ENCODE measurements around the gene PSMD8. TPM values are rescaled to one million over a fixed set of nuclear protein-coding genes. Genes with fewer than 3 reads are reported as not detected.

The PSMD8 gene
- total RNA-seq, 2 experiments from 2014 or later = 239 to 249 TPM

DNA sequence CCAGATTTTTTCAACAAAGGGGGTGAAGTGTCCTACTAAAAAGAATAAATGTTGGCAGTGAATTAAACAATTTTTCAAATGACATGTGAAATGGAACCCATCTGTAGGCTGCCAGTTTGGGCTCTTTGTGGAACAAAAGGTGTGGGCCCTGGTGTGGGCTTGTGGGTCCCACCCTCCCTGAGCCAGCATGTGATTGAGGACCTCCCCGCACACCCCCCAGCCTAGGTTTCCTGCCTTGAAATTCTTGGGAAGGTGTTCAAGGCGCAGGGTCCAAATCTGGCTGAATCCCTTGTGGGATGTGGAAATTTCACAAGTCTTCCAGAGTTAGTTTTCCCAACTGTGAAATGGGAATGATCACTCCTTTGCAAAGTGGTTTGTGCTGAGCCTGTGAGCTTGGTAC lies 9.4 kb downstream of the PSMD8 start:
- ChIA-PET POLR2A (interaction anchor here (1.3 kb wide), 1 partner anchor 9 kb away, joined by 3 read pairs; the partner anchor contains the start of gene PSMD8), CTCF (interaction anchor here (0.9 kb wide), 1 partner anchor 20 kb away, joined by 4 read pairs; the partner anchor contains the start of gene FAM98C)

DNA sequence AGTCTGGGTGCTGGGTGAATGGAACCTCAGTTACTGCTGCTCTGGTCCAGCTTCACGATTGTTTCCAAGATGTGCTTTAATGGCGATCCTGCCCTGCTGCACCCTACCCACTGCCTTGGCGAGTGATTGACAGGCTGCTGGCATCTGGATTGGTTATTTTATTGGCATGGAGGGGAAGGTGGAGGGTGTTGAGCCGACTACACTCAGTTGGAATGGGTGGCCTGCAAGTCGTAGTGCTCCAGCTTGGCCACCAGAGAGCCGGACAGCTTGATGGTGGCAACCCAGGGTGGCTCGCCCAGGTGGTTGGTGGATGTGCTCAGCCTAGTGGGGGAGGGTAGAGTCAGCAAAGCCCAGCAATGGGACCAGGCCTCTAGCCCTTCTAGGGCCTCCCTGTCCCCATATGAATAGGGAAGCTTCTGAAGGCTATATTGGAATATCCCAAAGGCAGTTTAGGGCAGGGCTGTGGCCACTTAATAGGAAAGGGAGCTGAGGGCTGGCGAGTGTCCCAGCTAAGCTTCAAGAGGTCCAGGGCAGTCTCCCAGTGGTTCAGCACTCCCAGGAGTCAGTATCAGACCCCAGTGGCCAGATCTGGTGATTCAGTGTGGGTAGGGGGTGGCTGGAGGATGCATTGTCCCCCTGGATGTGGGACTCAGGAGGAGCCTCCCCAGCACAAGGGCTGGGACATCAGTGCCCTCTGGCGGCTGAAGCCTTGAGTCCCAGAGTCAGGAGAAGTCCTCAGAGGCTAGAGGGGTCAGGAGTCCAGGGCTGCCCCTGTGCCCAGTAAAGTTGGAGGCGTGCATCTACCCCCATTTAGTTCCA lies 10.0 kb downstream of the PSMD8 start:
- CTCF ChIA-PET = interaction anchor here (0.9 kb wide), 1 partner anchor 19 kb away, joined by 4 read pairs; the partner anchor contains the start of gene FAM98C
- POLR2A ChIA-PET = interaction anchor here (1.3 kb wide), 1 partner anchor 10 kb away, joined by 3 read pairs; the partner anchor contains the start of gene PSMD8

DNA sequence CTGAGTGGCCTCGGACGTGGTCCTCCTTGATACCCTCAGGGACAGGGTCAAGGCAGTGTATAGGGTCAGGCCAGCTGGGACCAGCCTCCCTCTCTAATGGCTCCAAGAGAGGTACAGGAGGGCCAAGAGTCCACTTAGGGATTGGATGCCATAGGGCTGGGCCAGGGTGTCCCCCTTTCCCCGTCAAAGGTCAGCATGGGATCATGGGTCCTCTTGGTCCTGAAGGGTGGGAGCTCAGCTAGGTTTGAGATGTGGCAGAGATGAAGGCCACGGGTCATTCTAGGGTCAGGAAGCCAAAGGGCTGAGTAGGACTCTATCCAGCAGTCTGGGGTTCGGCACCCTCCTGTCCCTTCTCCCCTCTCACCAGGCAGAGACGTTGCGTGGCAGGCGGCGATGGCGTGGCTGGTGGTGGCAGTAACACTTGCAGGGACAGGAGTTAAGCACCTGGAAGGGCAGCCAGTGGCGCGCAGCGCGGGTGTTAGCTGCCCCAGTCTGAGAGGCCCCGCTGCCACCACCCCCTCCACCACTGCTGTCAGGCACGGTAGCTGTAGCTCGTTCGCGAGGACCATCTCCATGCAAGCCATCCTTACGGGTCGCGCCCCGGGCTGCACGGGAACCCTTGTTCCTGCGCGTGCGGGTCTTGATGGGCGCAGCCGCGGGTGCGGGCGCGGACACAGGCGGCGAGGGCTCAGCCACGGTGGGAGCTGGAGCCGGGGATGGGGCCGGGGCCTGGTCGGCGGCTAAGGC lies 10.9 kb downstream of the PSMD8 start:
- ChIA-PET POLR2A (no interaction called here), CTCF (interaction anchor here (0.5 kb wide), 1 partner anchor 127 kb away, joined by 3 read pairs; no protein-coding TSS in a partner anchor)

DNA sequence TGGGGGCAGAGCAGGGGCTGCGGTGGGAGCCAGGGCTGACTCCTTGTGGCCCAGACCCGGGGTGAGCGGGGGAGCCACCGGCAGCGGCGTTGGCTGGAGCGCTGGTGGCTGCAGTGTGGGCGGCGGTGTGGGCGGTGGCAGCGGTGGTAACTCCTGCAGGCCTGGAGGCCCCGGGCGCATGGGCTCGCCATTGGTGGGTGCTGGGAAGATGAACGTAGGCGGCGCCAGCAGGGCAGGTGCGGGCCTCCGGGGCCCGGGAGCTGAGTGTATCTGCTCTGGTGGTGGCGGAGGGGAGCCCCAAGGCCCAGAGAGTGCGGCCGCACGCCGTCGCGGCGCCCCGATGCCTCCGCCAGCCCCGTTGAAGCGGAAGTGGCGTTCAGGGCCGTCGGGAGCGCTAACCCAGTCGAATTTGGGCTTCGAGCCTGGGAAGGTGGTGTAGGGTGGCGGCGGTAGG lies 11.5 kb downstream of the PSMD8 start:
- POLR2A ChIA-PET = no interaction called here

DNA sequence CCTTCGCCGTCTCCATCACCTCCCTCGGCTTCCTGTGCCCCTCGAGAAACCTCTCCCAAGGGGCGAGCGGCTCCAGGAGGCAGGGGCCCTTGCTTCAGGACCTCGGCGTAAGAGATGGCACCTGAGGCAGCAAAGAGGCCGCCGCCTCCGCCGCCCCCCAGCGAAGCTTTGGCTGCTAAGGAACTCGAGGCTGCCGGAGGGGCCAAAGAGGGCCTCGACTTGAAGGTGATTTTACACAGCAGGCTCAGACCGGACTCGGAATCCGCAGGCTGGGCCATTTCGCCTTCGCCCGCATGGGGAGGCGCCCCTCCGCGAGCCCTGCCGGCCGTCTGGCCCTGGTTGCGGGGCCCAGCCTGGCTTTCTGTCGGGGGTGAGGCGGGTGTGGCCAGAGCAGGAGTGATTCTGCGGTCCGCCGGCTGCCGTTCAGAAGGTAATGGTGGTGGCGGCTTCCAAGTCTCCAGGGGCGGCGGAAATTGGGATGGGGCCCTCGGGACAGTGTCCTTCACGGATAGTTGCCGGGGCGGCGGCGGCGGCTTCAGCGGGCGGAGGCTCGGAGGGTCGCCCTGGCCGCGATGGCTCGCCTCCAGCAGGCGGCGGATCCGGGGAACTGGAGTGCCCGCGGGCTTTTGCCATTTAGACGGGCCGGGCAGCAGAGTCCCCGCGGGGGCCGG lies 12.1 kb downstream of the PSMD8 start:
- ChIA-PET POLR2A (interaction anchor here (2.7 kb wide), 1 partner anchor 12 kb away, joined by 15 read pairs; the partner anchor contains the start of gene PSMD8), CTCF (interaction anchor here (1.0 to 4.7 kb wide), 2 partner anchors 10 to 16 kb away, joined by 3 to 25 read pairs; partner anchors contain the start of gene FAM98C)

More for the DNA sequence above, 11.5 kb downstream of the PSMD8 start:
- CTCF ChIA-PET = interaction anchor here (0.5 kb wide), 1 partner anchor 127 kb away, joined by 3 read pairs; no protein-coding TSS in a partner anchor

DNA sequence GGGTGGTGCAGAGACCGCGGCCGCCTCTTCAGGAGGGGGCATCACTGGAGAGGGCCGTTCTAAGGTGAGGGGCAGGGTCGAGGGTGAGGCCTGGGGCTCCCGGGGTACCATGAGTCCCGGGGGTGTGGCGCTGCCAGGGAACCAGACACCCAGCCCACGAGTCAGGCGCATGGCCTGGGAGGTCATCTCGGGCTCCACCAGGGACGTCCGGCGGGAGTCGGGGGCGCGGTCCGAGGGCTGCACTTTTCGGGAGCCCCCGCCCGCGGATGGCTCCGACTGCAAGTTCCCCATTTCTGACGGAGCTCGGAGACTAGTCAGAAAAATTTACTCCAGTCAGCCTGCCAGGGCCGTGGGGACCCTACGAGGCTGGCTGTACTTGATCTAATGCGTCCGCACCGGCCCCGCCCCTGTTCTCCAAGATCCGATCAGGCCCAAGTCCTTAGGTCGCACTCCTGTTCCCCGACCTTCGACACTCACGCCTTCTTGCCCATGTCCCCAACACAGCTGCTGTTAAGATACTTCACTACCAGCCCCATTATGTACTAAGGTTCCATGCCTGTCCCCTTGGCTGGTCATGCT lies 12.7 kb downstream of the PSMD8 start:
- ChIA-PET CTCF (interaction anchor here (1.0 to 4.7 kb wide), 4 partner anchors 9 to 485 kb away, joined by 3 to 25 read pairs (median 4); partner anchors contain the start of gene FAM98C), POLR2A (interaction anchor here (1.5 to 2.7 kb wide), 2 partner anchors 13 to 16 kb away, joined by 5 to 15 read pairs; partner anchors contain the start of genes FAM98C and PSMD8)

DNA sequence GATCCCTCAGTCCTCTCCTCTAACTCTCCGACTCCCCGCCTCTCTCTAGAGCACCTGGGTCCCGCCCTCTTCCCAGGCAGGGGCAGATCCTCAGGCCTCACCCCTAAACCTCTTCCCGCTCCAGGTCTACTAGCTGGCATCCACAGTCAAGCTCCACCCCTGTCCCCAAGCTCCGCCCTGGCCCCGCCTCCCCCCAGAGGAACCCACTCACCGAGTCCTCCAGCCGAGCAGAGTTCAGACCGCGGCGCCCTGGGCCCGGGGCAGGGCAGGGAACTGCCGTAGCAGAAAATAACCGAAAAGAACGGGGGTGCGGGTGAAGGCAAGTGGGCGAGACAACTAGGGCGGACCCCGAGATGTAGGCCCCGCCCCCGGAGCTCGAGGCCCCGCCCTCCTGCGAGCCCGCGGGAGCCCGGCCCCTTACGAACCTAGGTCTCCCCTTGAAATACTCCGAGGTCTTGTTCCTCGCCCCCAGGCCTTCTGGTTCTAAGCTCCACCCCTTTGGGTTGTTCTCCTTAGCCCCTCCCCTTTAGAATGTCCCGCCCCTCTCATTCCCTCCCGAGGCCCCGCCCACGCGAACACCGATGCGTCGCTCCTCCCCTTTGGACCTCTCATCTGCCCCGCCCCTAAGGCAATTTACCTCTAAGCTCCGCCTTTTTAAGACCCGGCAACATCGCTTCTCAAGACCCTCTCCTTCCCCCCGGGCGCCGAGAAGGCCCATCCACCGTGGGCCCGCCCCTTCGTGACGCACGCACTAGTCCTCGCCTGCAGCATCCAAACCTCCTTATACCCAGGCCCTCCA lies 13.4 kb downstream of the PSMD8 start, which contains the start of gene GGN:
GGN (minus strand) TSS at position 485 of the 799 bp plus-strand sequence. CDS start 773 bp downstream, outside the sequence.
- ChIA-PET CTCF (interaction anchor here (1.0 to 4.7 kb wide), 5 partner anchors 9 to 485 kb away, joined by 3 to 25 read pairs (median 4); partner anchors contain the start of genes CATSPERG and FAM98C), POLR2A (interaction anchor here (0.6 to 2.7 kb wide), 3 partner anchors 13 to 352 kb away, joined by 4 to 15 read pairs (median 5); partner anchors contain the start of genes FAM98C and PSMD8)

DNA sequence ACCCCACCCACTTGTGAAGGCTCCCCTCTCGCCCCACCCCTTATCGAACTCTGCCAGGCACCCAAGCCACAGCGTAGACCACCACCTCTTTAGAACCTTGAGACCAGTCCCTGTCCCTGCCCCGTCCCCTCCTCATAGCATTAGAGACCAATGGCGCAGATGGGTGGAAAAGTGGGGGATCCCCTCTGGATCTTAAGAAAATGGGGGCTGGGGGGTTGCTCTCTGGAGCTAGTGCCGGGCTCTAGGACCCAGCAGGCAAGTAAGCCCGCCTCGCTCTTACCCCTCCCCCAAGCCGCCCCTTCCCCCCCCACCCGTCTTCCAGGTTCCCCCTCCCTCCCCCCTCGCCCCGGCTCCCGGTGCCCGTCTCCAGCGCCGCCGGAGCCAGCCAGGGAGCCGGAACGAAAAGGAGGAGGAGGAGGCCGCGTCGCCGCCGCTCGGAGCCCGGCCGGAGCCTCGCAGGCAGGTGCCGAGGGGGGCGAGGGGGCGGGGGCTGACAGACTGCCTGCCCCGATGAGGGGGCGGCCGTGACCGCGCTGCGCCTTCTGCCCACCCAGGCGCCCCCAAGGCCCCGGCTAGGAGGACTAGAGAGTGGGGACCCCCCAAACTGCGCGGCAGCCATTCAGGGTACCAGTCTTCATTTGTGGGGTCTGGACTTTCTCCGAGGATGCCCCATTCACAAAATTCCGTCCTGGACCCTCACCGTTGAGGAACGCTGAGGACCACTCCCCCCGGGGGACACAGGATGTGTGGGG lies 14.2 kb downstream of the PSMD8 start, which contains the start of gene SPRED3:
SPRED3 (plus strand) TSS at position 349 of the 752 bp plus-strand sequence. CDS start 1,606 bp downstream, outside the sequence.
- POLR2A ChIA-PET = interaction anchor here (0.6 to 2.7 kb wide), 3 partner anchors 14 to 352 kb away, joined by 4 to 15 read pairs (median 5); partner anchors contain the start of genes FAM98C and PSMD8

DNA sequence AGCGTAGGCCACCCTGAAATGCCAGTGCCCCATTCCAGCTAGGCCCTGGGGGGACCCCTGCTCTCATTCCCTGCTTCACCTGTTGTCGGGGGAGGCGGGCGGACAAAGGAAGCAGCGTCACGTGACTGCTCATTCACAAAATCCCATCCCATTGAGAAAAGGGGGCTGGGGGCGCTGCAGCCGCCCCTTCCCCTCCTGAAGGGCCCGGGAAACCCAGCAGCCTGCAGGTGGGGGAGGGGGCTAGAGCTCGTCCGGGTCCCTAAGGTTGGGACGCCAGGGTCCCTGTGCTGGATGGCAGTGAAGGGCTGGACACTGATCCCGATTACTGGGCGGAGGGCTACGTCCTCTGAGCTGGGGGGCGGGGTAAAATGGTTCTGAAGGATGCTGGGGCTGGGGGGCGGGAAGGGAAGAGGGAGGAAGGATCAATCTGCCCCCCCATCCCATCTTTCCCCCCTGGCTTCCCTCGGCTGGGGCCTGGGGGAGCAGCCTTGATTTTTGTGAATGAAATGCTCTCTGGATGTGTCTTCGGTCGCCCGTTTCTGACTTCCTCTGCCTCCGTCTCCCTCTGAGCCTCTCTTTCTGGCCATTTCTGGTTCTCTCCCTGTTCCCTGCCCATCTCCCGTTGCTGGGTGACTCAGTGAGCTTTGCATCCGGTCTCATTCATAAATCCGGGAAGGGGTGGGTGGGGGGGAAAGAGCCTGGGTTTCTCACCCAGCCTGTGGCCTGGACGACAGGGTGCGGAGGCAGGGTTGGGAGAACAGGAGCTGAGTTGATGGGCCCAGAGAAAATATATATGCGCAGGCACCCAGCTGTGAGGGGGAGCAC lies 14.9 kb downstream of the PSMD8 start:
- ChIA-PET CTCF (interaction anchor here (4.7 kb wide), 1 partner anchor 14 kb away, joined by 25 read pairs; the partner anchor contains the start of gene FAM98C), POLR2A (interaction anchor here (2.7 kb wide), 1 partner anchor 15 kb away, joined by 15 read pairs; the partner anchor contains the start of gene PSMD8)

More for the DNA sequence above, 14.2 kb downstream of the PSMD8 start, which contains the start of gene SPRED3:
- CTCF ChIA-PET = interaction anchor here (0.6 to 4.7 kb wide), 5 partner anchors 12 to 486 kb away, joined by 3 to 25 read pairs (median 4); partner anchors contain the start of genes CATSPERG and FAM98C

DNA sequence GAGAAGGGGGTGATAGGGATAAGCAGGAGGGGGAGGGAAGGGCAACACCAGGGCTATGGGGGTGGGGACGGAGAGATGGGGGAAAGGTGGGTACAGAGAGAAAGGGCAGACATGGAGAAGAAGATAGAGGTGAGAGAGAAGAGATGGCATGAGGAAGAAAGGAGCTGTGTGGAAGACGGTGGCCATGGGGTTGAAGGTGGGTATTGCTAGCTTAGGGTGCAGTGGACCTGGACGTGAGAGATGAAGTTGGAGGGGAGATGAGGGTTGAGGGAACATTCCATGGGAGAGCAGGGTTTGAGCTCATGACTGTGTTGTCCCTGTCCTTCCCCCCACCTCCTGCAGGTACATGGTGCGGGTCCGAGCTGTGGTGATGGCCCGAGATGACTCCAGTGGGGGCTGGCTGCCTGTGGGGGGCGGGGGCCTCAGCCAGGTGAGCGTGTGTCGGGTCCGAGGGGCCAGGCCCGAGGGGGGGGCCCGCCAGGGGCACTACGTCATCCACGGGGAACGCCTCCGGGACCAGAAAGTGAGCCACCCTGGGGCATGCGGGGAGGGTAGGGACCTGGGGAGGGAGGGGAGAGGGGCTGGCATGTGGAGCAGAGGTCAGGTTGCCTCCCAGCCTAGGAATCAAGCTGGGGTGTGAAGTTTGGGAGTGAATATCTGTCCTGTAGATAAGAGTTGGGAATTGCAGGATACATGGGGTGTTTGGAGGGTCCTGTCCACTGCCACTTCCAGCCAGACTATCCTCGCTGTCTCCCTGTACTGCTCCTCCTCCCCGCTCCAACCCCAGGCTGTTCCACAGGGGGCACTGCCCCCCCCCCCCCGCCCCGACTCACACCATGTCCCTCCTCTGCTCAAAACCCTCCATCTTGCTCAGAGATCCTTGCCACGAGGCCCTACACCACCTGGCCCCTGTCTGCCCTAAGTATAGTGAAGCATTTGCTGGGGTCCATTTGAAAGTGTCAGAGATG lies 15.9 kb downstream of the PSMD8 start:
- CTCF ChIA-PET = interaction anchor here (4.7 kb wide), 1 partner anchor 13 kb away, joined by 25 read pairs; the partner anchor contains the start of gene FAM98C
- POLR2A ChIA-PET = interaction anchor here (0.6 kb wide), 1 partner anchor 12 kb away, joined by 5 read pairs; the partner anchor contains the start of gene FAM98C

DNA sequence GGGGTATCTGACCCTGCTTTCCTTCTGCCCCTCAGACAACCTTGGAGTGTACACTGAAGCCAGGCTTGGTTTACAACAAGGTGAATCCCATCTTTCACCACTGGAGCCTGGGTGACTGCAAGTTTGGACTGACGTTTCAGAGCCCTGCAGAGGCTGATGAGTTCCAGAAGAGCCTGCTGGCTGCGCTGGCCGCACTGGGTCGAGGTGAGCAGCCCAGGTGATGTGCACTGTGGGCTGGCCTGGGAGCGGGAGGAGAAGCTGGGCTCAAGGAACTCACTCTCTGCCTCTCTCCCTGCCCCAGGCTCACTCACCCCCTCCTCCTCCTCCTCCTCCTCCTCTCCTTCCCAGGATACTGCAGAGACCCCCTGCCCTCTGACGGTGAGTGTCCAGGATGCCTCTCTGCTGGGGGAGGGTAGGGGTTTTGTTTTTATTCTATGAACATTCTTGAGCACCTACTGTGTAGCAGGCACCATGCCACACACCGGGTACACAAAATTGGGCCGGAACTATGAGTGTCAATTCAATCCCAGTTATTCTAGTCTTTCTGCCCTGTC lies 17.6 kb downstream of the PSMD8 start:
- POLR2A ChIA-PET = no interaction called here
- CTCF ChIA-PET = interaction anchor here (1.0 kb wide), 1 partner anchor 11 kb away, joined by 5 read pairs; the partner anchor contains the start of gene FAM98C

DNA sequence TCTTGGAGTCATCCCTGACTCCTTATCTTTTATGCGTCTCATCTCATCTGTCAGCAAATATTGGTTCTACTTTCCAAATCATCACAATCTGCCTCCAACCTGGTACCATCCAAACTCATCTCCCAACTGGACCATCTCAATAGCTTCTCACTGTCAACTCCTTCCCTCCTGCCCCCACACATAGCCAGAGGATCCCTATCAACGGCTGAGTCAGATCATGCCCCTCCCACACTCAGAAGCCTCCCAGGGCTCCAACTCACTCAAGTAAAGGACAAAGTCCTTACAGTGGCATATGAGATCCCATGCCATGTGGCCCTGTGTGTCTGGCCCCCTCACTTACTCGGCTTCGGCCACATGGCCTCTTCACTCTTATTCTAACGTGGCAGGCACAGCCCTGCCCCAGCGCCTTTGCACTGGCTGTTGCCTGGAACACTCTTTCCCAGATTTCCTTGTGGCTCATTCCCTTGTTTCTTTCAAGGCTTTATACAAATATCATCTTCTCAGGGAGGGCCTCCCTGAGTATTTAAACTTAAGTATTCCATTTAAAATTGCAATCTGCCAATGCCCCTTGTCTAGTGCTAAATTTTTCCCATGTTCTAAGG lies 18.4 kb downstream of the PSMD8 start:
- ChIA-PET POLR2A (interaction anchor here (0.5 kb wide), 1 partner anchor 642 kb away, joined by 11 read pairs; no protein-coding TSS in a partner anchor), CTCF (interaction anchor here (1.0 kb wide), 1 partner anchor 10 kb away, joined by 5 read pairs; the partner anchor contains the start of gene FAM98C)

DNA sequence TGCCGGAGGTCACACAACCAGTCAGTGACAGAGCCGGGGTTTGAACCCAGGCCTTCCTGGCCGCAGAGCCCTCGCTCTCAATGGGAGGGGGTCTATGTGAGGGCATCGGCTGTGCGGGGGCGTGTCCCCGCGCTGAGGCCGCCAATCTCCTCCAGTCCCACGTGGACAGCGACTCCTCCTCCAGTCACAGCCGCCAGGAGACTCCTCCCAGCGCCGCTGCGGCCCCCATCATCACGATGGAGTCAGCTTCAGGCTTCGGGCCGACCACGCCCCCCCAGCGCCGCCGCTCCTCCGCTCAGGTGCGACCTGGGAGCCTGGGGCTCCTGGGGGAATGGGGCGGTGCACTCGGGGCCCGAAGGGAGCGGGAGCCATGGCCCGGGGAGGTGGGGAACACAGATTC lies 20.1 kb downstream of the PSMD8 start:
- ChIA-PET CTCF (interaction anchor here (0.5 to 2.4 kb wide), 3 partner anchors 8 to 21 kb away, joined by 4 to 7 read pairs (median 5); partner anchors contain the start of genes FAM98C and PSMD8), POLR2A (interaction anchor here (1.2 kb wide), 1 partner anchor 20 kb away, joined by 5 read pairs; the partner anchor contains the start of gene PSMD8)
